ENCODE data around the gene PFKFB4.
A peak's percentile ranks its signal among the peaks of the same experiment; 100 is the strongest.

The PFKFB4 gene

DNA sequence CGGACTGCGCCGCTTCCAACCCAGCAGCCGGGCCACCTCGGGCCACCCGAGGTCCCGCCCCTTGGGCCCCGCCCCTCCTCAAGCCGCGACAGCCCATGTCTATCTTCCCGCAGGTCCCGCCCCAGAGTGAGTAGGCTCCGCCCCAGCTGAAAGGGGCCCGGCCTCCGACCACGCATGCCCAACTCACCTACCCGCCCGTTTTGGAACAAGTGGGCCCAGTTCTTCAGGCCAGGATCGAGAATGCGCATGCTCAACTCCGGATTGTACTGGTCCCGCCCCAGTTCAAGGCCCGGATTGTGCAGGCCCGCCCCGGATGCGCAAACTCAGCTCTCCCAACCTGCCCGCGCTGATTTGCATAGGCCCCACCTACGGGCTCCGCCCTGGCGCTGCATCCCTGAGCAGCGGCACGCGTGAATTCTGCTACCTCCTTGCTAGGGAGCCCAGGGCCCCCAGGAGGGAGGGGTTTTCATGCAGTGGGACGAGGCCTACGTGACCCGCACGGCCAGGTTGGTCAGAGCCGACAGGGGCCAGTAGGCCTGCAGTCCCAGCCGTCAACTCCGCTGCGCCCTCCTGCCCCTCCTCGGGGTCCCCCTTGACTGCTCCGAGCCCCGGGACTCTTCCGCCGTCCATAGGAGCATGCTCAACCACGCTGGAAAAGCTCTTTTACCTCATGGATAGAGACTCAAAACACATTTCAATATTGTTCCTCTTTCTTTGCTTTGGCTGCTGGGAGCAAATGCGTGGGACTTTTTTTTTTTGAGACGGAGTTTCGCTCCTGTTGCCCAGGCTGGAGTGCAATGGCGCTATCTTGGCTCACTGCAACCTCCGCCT lies at the start of gene PFKFB4:
PFKFB4 (minus strand) TSS at position 8 of the 831 bp plus-strand sequence. CDS start 26 bp downstream, outside the sequence.
- DNase-seq = peak; percentile 97

GRCh38 chr3:48601622-48601994 lies 45.0 kb upstream of the PFKFB4 start:
- no peak for DNase-seq

DNA sequence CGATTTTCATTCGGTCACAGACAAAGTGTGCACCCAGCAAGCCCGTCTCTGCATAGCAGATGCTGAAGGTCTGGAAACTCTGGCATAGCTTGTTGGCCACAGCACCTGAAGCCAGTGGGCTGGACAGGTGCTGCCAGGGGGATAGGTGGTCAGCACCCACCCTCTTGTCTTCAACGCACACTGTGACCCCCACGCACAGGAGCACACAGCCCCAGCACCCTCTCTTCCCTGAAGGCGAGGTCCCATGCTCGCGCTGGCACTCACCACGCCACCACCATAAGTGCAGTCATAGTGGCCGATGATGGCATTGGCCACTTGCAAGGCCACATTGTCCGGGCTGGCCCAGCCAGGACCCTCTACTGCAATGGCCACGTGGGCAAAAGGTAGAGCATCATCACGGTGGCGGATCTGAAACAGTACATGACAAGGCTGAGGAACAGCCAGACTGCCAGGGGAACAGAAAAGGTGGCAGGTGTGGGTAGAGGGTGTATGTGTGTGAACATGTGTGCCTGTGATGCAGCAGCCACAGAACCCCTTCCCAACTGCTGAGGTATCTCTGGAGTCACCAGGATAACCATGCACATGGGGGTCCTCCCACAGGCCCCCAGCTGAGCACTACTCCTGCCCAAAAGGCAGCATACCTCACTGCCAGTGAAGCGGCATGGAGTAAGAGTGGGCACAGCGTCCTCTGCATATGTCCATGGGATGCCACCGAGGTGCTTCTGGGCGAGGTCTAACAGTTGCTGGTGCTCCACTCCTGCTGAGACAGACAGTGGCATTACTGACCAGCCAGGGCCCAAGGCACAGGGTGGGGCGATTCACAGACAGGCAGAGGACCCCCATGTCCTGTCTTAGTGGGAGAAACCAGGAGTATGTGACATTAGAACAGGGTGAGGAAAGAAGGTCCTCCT lies 44.4 kb upstream of the PFKFB4 start:
- no peak for DNase-seq

DNA sequence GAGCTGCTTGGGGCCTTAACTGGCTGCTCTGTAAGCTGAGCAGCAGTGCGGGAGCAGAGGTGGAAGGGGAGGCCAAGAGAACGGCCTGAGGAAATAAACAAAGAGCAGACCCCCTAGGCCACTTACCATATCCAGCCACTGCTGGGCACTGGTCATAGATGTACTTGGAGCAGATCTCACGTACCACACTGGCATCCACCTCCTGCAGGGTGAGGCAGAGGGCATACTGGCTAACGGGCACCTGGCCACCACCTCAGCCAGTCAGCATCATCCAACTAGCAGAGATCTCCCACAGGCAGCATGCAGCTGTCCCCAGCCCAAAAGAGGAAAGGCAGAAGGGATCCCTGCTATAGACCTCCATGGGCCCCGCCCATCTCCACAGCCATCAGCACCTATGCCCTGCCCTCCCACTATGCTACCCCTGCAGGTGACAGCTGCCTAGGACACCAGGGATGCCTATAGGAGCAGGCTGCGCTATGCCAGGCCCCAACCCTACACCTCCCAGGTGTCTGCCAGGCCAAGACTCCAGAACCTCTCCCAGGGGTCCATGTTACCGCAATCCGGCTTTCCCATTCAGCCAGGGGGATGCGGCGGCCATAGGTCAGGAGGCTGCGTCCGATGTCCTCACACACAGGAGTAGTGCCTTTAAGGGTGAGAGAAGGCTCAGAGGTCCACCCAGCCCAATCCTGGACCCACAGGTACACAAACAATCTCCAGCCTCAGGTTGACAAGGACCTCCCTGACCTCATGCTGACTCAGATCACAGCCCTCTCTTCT lies 43.1 kb upstream of the PFKFB4 start:
- no peak for DNase-seq

GRCh38 chr3:48599077-48599501 lies 42.5 kb upstream of the PFKFB4 start:
- no peak for DNase-seq

- DNase-seq = no peak
Measured at GRCh38 chr3:48598323-48599076, 41.9 kb upstream of the PFKFB4 start.

- no peak for DNase-seq
Measured at GRCh38 chr3:48597408-48597800, 40.8 kb upstream of the PFKFB4 start.

- no peak for DNase-seq
Measured at GRCh38 chr3:48596676-48597407, 40.2 kb upstream of the PFKFB4 start.

DNA sequence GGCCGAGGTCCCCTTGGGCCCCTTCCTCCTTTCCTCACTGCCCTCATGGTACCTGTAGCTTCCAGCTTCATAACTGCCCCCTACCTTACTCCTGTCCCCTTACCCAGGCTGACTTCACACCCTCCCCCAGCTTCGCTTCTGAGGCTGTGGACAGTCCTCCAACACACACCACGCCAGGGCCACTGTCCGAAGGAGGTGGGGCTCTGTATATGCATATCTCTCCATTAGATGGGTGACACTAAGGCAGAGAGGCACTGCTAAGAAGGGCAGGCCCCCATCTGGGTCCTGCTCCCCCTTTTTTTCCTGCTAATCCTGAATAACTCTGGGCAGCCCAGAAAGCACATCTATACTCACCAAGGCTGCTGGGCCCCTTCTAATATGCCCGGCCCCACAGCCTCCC lies 39.6 kb upstream of the PFKFB4 start:
- no peak for DNase-seq

DNA sequence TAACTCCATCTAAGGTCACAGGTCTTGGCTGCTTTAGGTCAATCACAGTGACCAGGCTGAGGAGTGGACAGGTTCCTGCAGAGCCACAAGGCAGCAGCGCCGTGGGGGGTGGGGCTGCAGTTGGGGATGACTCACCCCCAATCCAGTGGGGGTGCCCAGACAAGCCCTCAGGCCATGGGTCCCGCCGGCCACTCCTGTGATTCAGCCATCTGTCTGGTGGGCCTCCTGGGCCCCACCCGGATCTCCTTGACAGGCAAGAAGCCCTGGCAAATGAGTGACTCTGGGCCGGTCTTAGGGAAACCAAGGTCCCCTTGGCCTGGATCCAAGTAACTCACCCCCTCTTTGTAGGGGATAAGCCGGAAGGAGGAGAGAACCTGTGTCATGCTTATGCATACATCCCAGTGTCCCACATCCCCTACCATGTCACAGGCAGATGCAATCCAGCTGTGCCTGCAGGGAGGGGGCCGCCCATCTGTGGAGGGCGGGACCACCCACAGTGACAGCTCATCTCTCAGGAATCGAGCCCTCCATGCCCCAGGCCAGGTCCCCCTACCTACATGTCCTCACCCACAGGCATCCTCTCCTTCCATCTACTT lies 39.0 kb upstream of the PFKFB4 start:
- no peak for DNase-seq

DNA sequence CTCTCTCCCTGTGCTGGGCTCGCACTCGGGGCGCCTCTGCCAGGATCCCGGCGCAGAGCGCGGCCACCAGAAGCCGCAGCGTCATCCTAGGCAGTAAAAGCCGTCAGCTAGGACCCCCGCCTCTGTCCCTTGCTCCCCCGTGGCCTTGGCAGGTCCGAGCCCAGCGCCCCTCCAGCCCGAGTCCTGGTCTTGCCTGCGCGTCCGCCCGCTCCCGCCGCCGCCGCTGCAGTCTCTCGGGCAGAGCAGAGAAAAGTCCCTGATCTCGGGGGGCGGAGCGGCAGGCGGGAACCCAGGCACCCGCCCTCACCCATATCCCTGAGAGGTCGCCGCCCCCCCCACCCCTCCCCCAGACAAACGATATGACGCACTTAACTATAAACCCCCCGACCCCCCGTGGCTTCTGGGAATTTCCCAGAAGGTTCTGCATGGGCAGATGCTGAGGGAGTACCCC lies 38.5 kb upstream of the PFKFB4 start, which contains the start of gene COL7A1:
COL7A1 (minus strand) TSS at position 255 of the 451 bp plus-strand sequence; CDS start at position 85, 170 bp downstream.
- DNase-seq = no peak

GRCh38 chr3:48594417-48595049 lies 37.9 kb upstream of the PFKFB4 start:
- no peak for DNase-seq

DNA sequence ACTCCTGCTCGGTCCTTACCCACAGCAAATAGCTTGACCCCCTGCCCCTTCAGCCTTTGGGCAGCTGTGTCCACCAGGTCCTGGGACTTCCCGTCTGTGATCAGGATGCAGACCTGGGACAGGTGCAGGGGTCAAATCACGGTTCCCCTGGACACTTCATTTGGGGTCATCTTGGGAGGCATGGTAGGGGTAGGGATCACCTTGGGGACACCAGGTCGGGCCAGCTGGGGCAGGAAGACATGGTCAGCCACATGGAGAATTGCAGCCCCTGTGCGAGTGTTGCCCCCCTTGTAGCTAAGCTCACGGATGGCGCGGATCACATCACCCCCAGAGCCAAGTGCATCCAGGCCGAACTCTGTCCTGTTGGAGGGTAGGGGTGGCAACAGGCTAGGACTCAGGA lies 36.7 kb upstream of the PFKFB4 start:
- DNase-seq = no peak

- DNase-seq = no peak
Measured at GRCh38 chr3:48592519-48593087, 36.0 kb upstream of the PFKFB4 start.

- no peak for DNase-seq
Measured at GRCh38 chr3:48591886-48592518, 35.4 kb upstream of the PFKFB4 start.

DNA sequence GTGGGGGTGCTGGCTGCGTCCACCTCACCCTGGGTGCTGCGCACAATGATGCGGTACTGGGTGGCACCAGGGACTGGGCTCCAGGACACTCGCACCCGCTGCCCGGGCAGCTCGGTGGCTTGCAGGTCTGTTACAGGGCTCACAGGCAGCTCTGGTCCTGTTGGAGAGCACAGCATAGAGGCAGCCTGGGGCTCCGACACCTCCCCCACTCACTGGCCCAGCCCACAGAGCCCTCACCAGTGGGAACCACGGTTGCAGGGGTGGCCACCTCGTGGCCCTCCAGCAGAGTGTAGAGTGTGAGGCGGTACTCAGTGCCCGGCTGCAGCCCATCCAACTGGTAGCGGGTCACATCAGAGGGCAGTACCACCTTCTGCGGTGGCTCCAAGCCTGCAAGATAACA lies 34.8 kb upstream of the PFKFB4 start:
- DNase-seq = no peak

DNA sequence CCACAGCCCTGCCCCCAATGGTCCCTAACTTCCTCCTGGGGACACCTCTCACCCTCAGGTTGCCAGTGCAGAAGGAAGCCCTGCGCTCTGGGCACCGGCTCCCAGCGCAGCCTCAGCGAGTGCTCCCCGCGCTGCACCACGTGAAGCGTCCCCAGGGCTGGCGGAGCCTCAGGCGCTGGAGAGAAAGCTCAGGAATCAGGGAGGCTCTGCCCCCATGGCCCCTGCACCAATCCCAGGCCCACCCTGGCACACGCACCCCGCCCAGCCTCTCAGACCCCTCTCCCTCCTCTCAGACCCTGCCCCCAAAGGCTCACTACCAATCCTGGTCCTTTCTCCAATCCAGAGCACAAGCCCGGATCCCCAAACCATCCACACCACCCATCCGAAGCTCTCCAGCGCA lies 31.6 kb upstream of the PFKFB4 start:
- DNase-seq = no peak

DNA sequence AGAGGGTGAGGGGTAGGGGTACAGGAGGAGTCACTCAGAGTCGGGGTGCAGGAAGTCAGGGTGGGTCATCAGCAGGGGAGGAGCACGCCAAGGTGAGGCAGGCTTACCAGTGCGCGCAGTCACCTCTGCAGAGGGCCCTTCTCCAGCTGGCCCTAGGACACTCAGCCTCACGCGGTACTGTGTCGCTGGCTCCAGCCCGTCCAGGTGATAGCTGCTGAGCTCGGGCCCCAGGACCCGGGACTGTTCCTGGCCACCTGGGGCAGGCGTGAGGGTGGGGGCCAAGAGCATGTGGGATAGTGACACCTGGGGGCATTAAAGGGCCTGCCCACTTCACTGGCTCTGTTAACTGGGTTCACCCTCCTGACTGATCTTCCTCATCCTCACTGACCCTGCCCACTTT lies 31.1 kb upstream of the PFKFB4 start:
- DNase-seq = no peak

GRCh38 chr3:48585411-48585810 lies 28.8 kb upstream of the PFKFB4 start:
- DNase-seq = no peak

DNA sequence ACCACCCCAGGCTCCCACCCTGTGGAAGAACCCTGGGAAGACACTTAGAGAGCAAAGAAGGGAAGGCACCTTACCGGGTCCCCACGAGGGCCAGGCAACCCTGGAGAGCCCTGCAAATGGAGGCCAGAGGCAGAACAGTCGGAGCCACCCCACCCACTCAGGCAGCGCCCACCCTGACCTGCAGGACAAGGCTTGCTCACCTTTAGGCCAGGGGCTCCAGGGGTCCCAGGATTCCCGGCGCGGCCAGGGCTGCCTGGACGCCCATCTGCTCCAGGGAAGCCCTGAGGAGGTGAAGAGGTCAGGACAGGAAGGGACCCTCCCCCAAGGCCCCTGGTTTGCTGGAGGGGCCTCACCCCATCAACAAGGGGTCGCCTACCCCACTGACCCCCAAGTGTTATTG lies 28.2 kb upstream of the PFKFB4 start:
- no peak for DNase-seq

Measured in SHP77 (cell line).